ENCODE data around the gene DRC3.

DRC3 gene

GRCh38 chr17:18056214-18056613 is 83.6 kb downstream of the DRC3 start:
- DNase-seq (ENCODE audit: low read depth) = no peak

DNA sequence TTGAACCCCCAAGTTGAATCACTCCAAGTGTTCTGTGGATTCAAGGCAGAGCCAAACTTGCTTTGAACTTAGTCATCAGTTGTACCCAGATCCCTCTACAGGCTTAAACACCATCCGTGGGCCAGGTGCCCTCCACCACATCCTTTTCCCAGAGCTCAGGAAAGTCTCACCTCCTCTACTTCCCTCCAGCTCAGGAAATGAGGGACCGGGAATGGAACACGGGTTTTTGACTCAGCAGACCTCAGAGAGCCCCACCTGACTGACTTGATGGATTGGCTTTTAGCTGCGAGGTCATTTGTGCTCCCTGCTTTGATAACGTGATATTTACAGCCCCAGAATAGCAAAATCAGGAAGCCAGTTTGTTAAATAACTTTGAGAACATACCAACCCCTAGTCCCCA is 86.6 kb downstream of the DRC3 start:
- no peak for DNase-seq (ENCODE audit: low read depth)

- DNase-seq (ENCODE audit: low read depth) = no peak
These were observed 91.4 kb downstream of the DRC3 start for GRCh38 chr17:18064053-18064452.

DNA sequence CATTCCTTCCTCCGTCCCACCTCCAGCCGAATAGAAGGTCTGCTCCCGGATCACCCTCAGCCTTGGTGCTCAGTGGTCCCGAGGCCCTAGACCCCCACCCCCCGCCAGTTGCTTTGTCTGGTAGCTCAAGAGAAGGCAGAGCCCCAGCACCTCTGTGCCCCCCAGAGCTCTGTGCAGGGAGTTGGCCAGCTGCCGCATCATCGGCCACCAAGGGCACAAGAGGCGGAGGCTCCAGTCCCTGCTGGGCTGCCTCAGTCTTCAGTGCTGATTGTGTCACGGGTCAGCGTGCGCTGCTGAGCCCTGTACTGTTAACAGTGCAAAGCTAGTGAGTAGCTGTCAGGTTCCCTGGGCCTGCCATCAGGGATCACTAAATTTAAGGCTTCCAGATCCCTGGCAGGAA is 92.9 kb downstream of the DRC3 start:
- DNase-seq (ENCODE audit: low read depth) = no peak
